ENCODE measurements around the gene MGLL. TPM values are rescaled to one million over a fixed set of nuclear protein-coding genes. Genes with fewer than 3 reads are reported as not detected.

MGLL gene
- total and polyA plus RNA-seq, 9 donors = 4.5 to 22.4 (median 13.3) TPM

DNA sequence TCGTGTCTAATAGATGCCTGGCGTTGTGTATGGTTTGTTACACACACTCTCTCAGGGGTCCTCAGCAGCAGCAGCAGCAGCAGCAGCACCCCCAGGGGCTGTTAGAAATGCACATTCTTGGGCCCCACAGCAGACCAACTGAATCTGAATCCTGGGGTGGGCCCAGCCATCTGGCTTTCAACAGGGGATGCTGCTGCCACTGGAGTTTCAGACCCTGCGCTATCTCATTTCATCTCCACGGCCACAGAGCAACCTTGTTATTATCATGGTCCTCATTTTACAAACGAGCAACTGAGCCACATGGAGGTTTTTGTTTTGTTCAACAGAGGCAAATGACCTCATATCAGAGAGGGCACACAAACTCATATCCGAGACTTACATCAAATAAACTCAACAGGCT, 47.7 kb downstream of the MGLL start:
- intact Hi-C loops (cut with DNase I) = no loop called here
- H3K9me3 ChIP-seq = no peaks in the 10 kb centered on the region
- peaks cover 7% of the 10 kb centered on the region for H3K4me1 ChIP-seq (ENCODE audit: insufficient read depth)
- no peak overlapping the region for H3K4me3 ChIP-seq
- DNase-seq = no peak
- TF ChIP-seq POLR2A (IDR thresholded peaks at IDR 0.05) = no peak
- TF ChIP-seq, protein P1, sequence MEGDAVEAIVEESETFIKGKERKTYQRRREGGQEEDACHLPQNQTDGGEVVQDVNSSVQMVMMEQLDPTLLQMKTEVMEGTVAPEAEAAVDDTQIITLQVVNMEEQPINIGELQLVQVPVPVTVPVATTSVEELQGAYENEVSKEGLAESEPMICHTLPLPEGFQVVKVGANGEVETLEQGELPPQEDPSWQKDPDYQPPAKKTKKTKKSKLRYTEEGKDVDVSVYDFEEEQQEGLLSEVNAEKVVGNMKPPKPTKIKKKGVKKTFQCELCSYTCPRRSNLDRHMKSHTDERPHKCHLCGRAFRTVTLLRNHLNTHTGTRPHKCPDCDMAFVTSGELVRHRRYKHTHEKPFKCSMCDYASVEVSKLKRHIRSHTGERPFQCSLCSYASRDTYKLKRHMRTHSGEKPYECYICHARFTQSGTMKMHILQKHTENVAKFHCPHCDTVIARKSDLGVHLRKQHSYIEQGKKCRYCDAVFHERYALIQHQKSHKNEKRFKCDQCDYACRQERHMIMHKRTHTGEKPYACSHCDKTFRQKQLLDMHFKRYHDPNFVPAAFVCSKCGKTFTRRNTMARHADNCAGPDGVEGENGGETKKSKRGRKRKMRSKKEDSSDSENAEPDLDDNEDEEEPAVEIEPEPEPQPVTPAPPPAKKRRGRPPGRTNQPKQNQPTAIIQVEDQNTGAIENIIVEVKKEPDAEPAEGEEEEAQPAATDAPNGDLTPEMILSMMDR (IDR thresholded peaks at IDR 0.05) = no peak
- no peak for TF ChIP-seq EP300 (IDR thresholded peaks at IDR 0.05)
- H3K27me3 ChIP-seq = no peaks in the 10 kb centered on the region
- H3K36me3 ChIP-seq = no peaks in the 10 kb centered on the region
- no peak overlapping the region for H3K27ac ChIP-seq
- WGBS, 3 donors = 65 to 71% (median 66%) methylated on average over 6 of the region's 6 CpGs

DNA sequence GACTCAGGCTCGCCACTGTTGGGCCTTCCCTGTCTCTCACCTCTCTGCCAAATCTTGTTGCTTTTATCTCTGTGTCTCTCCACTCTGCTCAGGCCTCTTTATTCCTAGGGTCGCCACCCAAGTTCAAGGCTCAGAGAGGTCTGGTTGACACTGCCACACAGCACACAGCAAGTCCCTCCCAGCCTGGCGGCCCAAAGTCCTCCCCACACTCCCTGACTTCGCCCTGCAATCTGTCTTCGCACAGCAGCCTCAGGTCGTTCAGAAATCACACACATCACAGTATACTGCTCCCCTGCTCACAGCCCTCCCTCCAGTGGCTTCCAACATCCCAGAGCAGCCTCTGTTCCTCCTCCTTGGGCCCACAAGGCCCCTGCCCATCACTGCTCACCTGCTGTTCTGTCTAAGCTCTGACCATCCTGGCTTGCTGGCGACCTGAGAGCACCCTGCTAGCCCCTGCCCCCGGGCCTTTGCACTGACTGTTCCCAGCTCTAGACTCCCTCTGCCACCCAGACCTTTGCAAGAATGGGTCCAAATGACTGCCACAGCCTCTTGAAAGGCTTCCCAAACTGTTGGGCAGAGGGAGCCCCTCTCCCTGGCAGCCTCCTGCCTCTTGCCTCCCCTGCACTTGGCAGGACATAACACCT, 48.4 kb downstream of the MGLL start:
- Histone ChIP-seq H3K4me1 (ENCODE audit: insufficient read depth) (peaks cover 7% of the 10 kb centered on the region), H3K9me3 (no peaks in the 10 kb centered on the region), H3K27me3 (no peaks in the 10 kb centered on the region), H3K4me3 (no peak overlapping the region), H3K36me3 (no peaks in the 10 kb centered on the region), H3K27ac (no peak overlapping the region)
- TF ChIP-seq EP300 (IDR thresholded peaks at IDR 0.05) (no peak), POLR2A (IDR thresholded peaks at IDR 0.05) (no peak)
- TF ChIP-seq, protein P1 (IDR thresholded peaks at IDR 0.05) = no peak
- WGBS, 3 donors = 90 to 95% (median 93%) methylated on average over 8 of the region's 8 CpGs
- DNase-seq = no peak
- intact Hi-C loops (cut with DNase I) = no loop called here

DNA sequence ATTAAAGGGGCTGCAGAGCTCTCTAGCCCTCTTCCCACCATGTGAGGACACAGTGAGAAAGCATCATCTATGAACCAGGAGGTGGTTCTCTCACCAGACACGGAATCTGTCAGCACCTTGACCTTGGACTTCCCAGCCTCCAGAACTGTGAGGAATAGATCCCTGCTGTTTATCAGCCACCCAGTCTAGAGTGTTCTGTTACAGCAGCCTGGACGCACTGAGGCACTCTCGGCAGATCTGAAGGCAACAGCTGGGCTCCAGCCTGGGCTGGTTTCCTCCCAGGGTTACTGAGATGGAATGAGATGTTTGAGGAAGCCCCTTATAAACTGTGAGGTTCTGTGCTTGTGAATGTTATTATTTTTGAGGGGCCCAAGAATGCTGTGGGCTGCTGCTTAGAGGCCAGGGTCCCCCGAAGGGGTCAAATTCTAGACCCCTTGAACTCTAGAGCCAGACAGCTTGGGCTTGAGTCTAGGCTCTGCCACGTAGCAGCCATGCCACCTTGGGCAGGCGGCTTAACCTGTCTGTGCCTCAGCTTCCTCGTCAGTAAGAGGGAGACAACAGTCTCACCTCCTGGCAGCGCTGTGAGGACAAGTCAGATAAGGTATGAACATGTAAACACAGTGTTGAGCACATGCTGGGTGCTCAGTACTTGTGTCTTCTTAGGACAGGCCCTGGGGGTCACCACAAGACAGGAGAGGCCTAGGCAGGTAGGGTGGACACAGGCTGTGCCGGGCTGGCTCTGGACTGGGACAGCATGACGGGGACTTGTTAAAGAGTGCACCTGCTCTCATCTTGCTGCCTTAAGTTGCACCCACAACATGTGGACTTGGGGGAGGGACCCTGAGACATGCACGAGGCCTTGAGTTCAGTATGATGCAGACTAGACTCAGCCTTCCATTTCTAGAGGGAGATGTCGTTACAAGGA, 49.2 kb downstream of the MGLL start:
- intact Hi-C loops (cut with DNase I) = no loop called here
- no peaks in the 10 kb centered on the region for H3K27me3 ChIP-seq
- TF ChIP-seq, protein P1 (IDR thresholded peaks at IDR 0.05) = no peak
- no peak for TF ChIP-seq POLR2A (IDR thresholded peaks at IDR 0.05)
- TF ChIP-seq EP300 (IDR thresholded peaks at IDR 0.05) = no peak
- no peak overlapping the region for H3K27ac ChIP-seq
- peaks cover 7% of the 10 kb centered on the region for H3K4me1 ChIP-seq (ENCODE audit: insufficient read depth)
- H3K9me3 ChIP-seq = no peaks in the 10 kb centered on the region
- H3K36me3 ChIP-seq = no peaks in the 10 kb centered on the region
- no peak overlapping the region for H3K4me3 ChIP-seq
- 75 to 85% (median 80%) methylated on average over 12 of the region's 12 CpGs for WGBS, 3 donors
- DNase-seq = no peak

DNA sequence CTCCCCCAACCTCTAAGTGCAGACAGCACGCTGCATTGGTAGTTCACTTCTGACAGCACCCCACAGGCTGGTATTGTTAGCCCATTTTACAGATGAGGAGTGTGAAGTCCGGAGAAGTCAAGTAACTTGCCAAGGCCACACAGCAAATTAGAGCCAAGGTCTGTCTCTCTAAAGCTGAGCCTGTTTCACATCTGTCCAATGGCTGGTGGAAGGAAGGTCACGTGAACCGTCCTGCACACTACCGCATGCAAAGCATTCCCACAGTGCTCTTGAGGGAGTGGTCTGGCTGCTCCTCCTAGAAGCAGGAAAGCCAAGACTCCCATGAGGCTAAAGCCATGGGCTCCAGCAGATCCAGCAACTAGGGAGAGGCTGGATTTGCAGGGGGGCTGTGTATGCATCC, 50.0 kb downstream of the MGLL start:
- Histone ChIP-seq H3K27ac (no peak overlapping the region), H3K9me3 (no peaks in the 10 kb centered on the region), H3K36me3 (no peaks in the 10 kb centered on the region), H3K4me1 (ENCODE audit: insufficient read depth) (peaks cover 7% of the 10 kb centered on the region), H3K27me3 (no peaks in the 10 kb centered on the region), H3K4me3 (no peak overlapping the region)
- DNase-seq = no peak
- WGBS, 3 donors = 81 to 89% (median 85%) methylated on average over 5 of the region's 5 CpGs
- intact Hi-C loops (cut with DNase I) = no loop called here
- TF ChIP-seq POLR2A (IDR thresholded peaks at IDR 0.05) = no peak
- no peak for TF ChIP-seq EP300 (IDR thresholded peaks at IDR 0.05)
- TF ChIP-seq, protein P1 (IDR thresholded peaks at IDR 0.05) = no peak

Measured in ovary (tissue), 9 donors.